Body of pancreas (tissue), 4 donors: ENCODE data around the gene PPIG. TPM values are rescaled to one million over a fixed set of nuclear protein-coding genes. Genes with fewer than 3 reads are reported as not detected.
"Not testable (repeated sequence)": the region's sequence is repeated elsewhere in the genome, so short reads cannot be mapped to it uniquely, and the experiment has no call there.

Source experiments
- ATAC-seq: fragments of 150-250 bp; one replicate; pipeline ENCODE4 v1.9.1; 2016
- DNase-seq, 4 donors: peaks; one replicate each; pipeline ENCODE4 v3.0.0-alpha.2; 2019
- H3K27ac ChIP-seq, 4 donors: fragments of 200-600 bp; sonication (generic); 1 replicate in 3 of 4; 2 replicates in 1 of 4; pipeline versions ENCODE4 v1.5.1 to v1.6.1; 2016 to 2019; ENCODE audit warnings: mild to moderate bottlenecking in 1 of 4, mixed read lengths in 1 of 4, moderate library complexity in 1 of 4
- H3K27me3 ChIP-seq, 2 donors: fragments of 200-600 bp; sonication (generic); one replicate each; pipeline ENCODE4 v1.6.0; 2016; ENCODE audit warnings: mild to moderate bottlenecking in 1 of 2
- H3K36me3 ChIP-seq, 2 donors: fragments of 200-600 bp; sonication (generic); replicated peaks in 1 of 2; 2 replicates each; pipeline ENCODE4 v1.5.1; 2016; ENCODE audit warnings: low read depth in 2 of 2; ENCODE audit not compliant: insufficient read depth in 1 of 2
- H3K4me1 ChIP-seq: fragments of 200-600 bp; sonication (generic); one replicate; pipeline ENCODE4 v1.6.0; 2016
- H3K4me3 ChIP-seq, 2 donors: fragments of 200-600 bp; sonication (generic); 1 replicate in 1 of 2; 2 replicates in 1 of 2; pipeline ENCODE4 v1.5.1; 2016 to 2019
- H3K9me3 ChIP-seq, 3 donors: fragments of 200-600 bp; sonication (generic); 1 replicate in 2 of 3; 2 replicates in 1 of 3; pipeline ENCODE4 v1.5.1; 2016
- CTCF ChIP-seq, 7 experiments: fragments of 450-650 bp in 4 of 7; fragments of 200-600 bp in 3 of 7; sonication (generic) in 3 of 7; IDR thresholded peaks; one replicate each; pipeline ENCODE4 v1.5.1; 2016 to 2019; ENCODE audit warnings: antibody characterized with exemption in 7 of 7
- POLR2A ChIP-seq, 3 donors: fragments of 450-650 bp; IDR thresholded peaks; one replicate each; pipeline ENCODE4 v1.6.1; 2016; ENCODE audit warnings: antibody characterized with exemption in 3 of 3, mild to moderate bottlenecking in 2 of 3
- WGBS, 2 donors: methylation state at CpG; one replicate each; pipeline ENCODE4 v1.1.5; 2017; 5-methylcytosine and 5-hydroxymethylcytosine counted together
- intact Hi-C: fragments of 100-400 bp; cut with DNase I; formaldehyde crosslinking; loops from one replicate; pipeline ENCODE4 v1.15.1; 2023
- total RNA-seq, 2 donors: library from RNA; depleted of rRNA; stranded (reverse); fragments of >200 nt; gene quantifications; one replicate each; pipeline ENCODE4 v1.1.0, GENCODE V29; 2016

Gene PPIG
- total RNA-seq, 2 donors from 2014 or later, result 22.3 to 25.1 TPM

- no peaks in the 10 kb centered on the region for H3K9me3 ChIP-seq
- no peak overlapping the region for H3K27ac ChIP-seq
- TF ChIP-seq POLR2A (IDR thresholded peaks at IDR 0.05) (no peak), CTCF (IDR thresholded peaks at IDR 0.05) (no peak)
- H3K27me3 ChIP-seq, result no peaks in the 10 kb centered on the region
- no peak overlapping the region for H3K4me3 ChIP-seq
- intact Hi-C loops, result no loop called here
- 94% methylated on average over 2 of the region's 2 CpGs for WGBS, 2 donors
- ATAC-seq, result no peak
- H3K36me3 ChIP-seq, result no peaks in the 10 kb centered on the region
- H3K4me1 ChIP-seq, result no peaks in the 10 kb centered on the region
- DNase-seq, result no peak
These were observed 14.8 kb downstream of the PPIG start for GRCh38 chr2:169598982-169599381.

GRCh38 chr2:169599568-169599967 is 15.4 kb downstream of the PPIG start:
- Histone ChIP-seq H3K9me3 (no peaks in the 10 kb centered on the region), H3K4me1 (no peaks in the 10 kb centered on the region), H3K36me3 (no peaks in the 10 kb centered on the region), H3K27me3 (no peaks in the 10 kb centered on the region), H3K4me3 (no peak overlapping the region), H3K27ac (no peak overlapping the region)
- no peak for TF ChIP-seq POLR2A (IDR thresholded peaks at IDR 0.05)
- TF ChIP-seq CTCF (IDR thresholded peaks at IDR 0.05), result no peak
- no peak for ATAC-seq
- DNase-seq, result no peak
- intact Hi-C loops, result no loop called here

DNA sequence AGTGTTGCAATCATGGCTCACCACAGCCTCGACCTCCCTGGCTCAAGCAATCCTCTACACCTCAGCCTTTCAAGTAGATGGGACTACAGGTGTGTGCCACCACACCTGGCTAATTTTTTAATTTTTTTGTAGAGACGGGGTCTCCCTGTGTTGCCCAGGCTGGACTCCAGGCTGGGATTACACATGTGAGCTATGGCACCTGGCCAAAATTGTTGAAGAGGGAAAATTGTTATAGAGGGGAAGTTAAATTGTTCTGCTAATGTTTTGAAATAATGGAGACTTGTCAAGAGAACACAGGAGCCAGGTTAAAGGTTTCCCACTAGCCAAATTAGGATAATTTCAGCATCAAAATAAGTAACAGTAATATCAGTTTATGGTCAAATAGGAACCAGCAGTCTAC is 25.1 kb downstream of the PPIG start:
- TF ChIP-seq CTCF (IDR thresholded peaks at IDR 0.05), result no peak
- TF ChIP-seq POLR2A (IDR thresholded peaks at IDR 0.05), result no peak
- Histone ChIP-seq H3K27ac (no peak overlapping the region), H3K36me3 (peaks cover 0 to 16% of the 10 kb centered on the region in 2 donors), H3K4me1 (no peaks in the 10 kb centered on the region), H3K9me3 (no peaks in the 10 kb centered on the region), H3K4me3 (no peak overlapping the region), H3K27me3 (no peaks in the 10 kb centered on the region)
- ATAC-seq (no peak), DNase-seq (no peak)
- 93 to 94% methylated on average over 2 of the region's 2 CpGs for WGBS, 2 donors
- intact Hi-C loops, result no loop called here

GRCh38 chr2:169613876-169614275 is 29.7 kb downstream of the PPIG start:
- Histone ChIP-seq H3K9me3 (no peaks in the 10 kb centered on the region), H3K4me1 (no peaks in the 10 kb centered on the region), H3K36me3 (peaks cover 4 to 23% of the 10 kb centered on the region in 2 donors), H3K27ac (no peak overlapping the region), H3K4me3 (no peak overlapping the region), H3K27me3 (no peaks in the 10 kb centered on the region)
- WGBS, 2 donors, result 91 to 96% methylated on average over 2 of the region's 2 CpGs
- DNase-seq, result no peak
- intact Hi-C loops, result no loop called here
- TF ChIP-seq POLR2A (IDR thresholded peaks at IDR 0.05), result no peak
- no peak for TF ChIP-seq CTCF (IDR thresholded peaks at IDR 0.05)
- no peak for ATAC-seq

GRCh38 chr2:169615982-169616381 is 31.8 kb downstream of the PPIG start:
- H3K27me3 ChIP-seq, ATAC-seq, H3K9me3 ChIP-seq, DNase-seq, H3K4me1 ChIP-seq, intact Hi-C loops, H3K27ac ChIP-seq, H3K4me3 ChIP-seq: not testable (repeated sequence)
- WGBS, 2 donors, result 90 to 100% methylated on average over 1 of the region's 1 CpG
- H3K36me3 ChIP-seq, result peaks cover 4 to 22% of the 10 kb centered on the region in 2 donors
